D341Med (cell line): Measurements from ENCODE around the gene NADSYN1.

Experiments used
- DNase-seq: peaks from one replicate; pipeline ENCODE4 v3.0.0; 2012; ENCODE audit warnings: low spot score

NADSYN1 gene

GRCh38 chr11:71491531-71491930 lies 38.5 kb downstream of the NADSYN1 start:
- no peak for DNase-seq

- no peak for DNase-seq
These were observed 38.9 kb downstream of the NADSYN1 start for GRCh38 chr11:71491940-71492339.

GRCh38 chr11:71495286-71496230 lies 42.6 kb downstream of the NADSYN1 start:
- no peak for DNase-seq

GRCh38 chr11:71496421-71496820 lies 43.4 kb downstream of the NADSYN1 start:
- no peak for DNase-seq

GRCh38 chr11:71498091-71498490 lies 45.1 kb downstream of the NADSYN1 start:
- no peak for DNase-seq

GRCh38 chr11:71499125-71499524 lies 46.1 kb downstream of the NADSYN1 start:
- DNase-seq, result no peak

GRCh38 chr11:71499546-71499945 lies 46.5 kb downstream of the NADSYN1 start:
- no peak for DNase-seq

- no peak for DNase-seq
These were observed 47.6 kb downstream of the NADSYN1 start for GRCh38 chr11:71500601-71501021.

- DNase-seq, result no peak
These were observed 48.3 kb downstream of the NADSYN1 start for GRCh38 chr11:71501071-71501985.

GRCh38 chr11:71502026-71502425 lies 49.0 kb downstream of the NADSYN1 start:
- no peak for DNase-seq

- DNase-seq, result no peak
These were observed 50.0 kb downstream of the NADSYN1 start for GRCh38 chr11:71502871-71503435.

GRCh38 chr11:71504531-71504930 lies 51.5 kb downstream of the NADSYN1 start:
- no peak for DNase-seq

GRCh38 chr11:71505001-71505400 lies 52.0 kb downstream of the NADSYN1 start:
- no peak for DNase-seq

- DNase-seq, result no peak
These were observed 52.8 kb downstream of the NADSYN1 start for GRCh38 chr11:71505781-71506180.

GRCh38 chr11:71507102-71507501 lies 54.1 kb downstream of the NADSYN1 start:
- DNase-seq, result no peak

GRCh38 chr11:71518506-71519471 lies 65.8 kb downstream of the NADSYN1 start:
- no peak for DNase-seq

GRCh38 chr11:71519546-71519945 lies 66.5 kb downstream of the NADSYN1 start:
- no peak for DNase-seq

GRCh38 chr11:71525188-71525937 lies 72.4 kb downstream of the NADSYN1 start:
- no peak for DNase-seq

- no peak for DNase-seq
These were observed 73.0 kb downstream of the NADSYN1 start for GRCh38 chr11:71525938-71526495.
